ENCODE measurements around the gene ATP9A. TPM values are rescaled to one million over a fixed set of nuclear protein-coding genes. Genes with fewer than 3 reads are reported as not detected.

ATP9A gene
- total RNA-seq, 2 experiments from 2014 or later, result 0.11 to 0.19 TPM

GRCh38 chr20:51588762-51589161 is 179.4 kb downstream of the ATP9A start:
- Mint-ChIP-seq H3K27ac (no peak overlapping the region), H3K27me3 (no peaks in the 10 kb centered on the region), H3K36me3 (ENCODE audit: low read depth) (no peaks in the 10 kb centered on the region), H3K9me3 (no peaks in the 10 kb centered on the region), H3K4me3 (no peak overlapping the region), H3K4me1 (ENCODE audit: low read depth) (peaks cover 5% of the 10 kb centered on the region)
- POLR2A ChIA-PET, result interaction anchor here (0.7 kb wide), 1 partner anchor 367 kb away, joined by 4 read pairs; no protein-coding TSS in a partner anchor
- H3K4me1 ChIP-seq (ENCODE audit: insufficient read depth, low read length), result peaks cover 5% of the 10 kb centered on the region
- CTCF ChIA-PET, result no interaction called here
- H3K27ac ChIP-seq (ENCODE audit: low read depth in 1 of 2, low read length in 2 of 2), result no peak overlapping the region
- H3K36me3 ChIP-seq (ENCODE audit: insufficient read depth, low read length), result no peaks in the 10 kb centered on the region
- no peaks in the 10 kb centered on the region for H3K27me3 ChIP-seq (ENCODE audit: control insufficient read depth in 1 of 2, insufficient read depth in 2 of 2, low read length in 2 of 2)
- no peaks in the 10 kb centered on the region for H3K9me3 ChIP-seq (ENCODE audit: control insufficient read depth in 1 of 2, insufficient read depth in 1 of 2, low read length in 2 of 2)
- intact Hi-C loops (cut with DNase I, micrococcal nuclease), result no loop called here
- ATAC-seq (ENCODE audit: poor library complexity), result no peak
- no peak for TF ChIP-seq CTCF (IDR thresholded peaks at IDR 0.05)
- peak in 1 of 14 experiments; percentile 14 for DNase-seq
- no peak overlapping the region for H3K4me3 ChIP-seq (ENCODE audit: low read length)

GRCh38 chr20:51587145-51587544 is 181.0 kb downstream of the ATP9A start:
- no peaks in the 10 kb centered on the region for H3K9me3 Mint-ChIP-seq
- intact Hi-C loops (cut with DNase I, micrococcal nuclease), result no loop called here
- Histone ChIP-seq H3K4me1 (ENCODE audit: insufficient read depth, low read length) (peaks cover 5% of the 10 kb centered on the region), H3K4me3 (ENCODE audit: low read length) (no peak overlapping the region), H3K9me3 (ENCODE audit: control insufficient read depth in 1 of 2, insufficient read depth in 1 of 2, low read length in 2 of 2) (no peaks in the 10 kb centered on the region), H3K36me3 (ENCODE audit: insufficient read depth, low read length) (no peaks in the 10 kb centered on the region), H3K27me3 (ENCODE audit: control insufficient read depth in 1 of 2, insufficient read depth in 2 of 2, low read length in 2 of 2) (no peaks in the 10 kb centered on the region), H3K27ac (ENCODE audit: low read depth in 1 of 2, low read length in 2 of 2) (no peak overlapping the region)
- H3K4me1 Mint-ChIP-seq (ENCODE audit: low read depth), result peaks cover 5% of the 10 kb centered on the region
- ChIA-PET POLR2A (no interaction called here), CTCF (no interaction called here)
- no peak for DNase-seq
- H3K36me3 Mint-ChIP-seq (ENCODE audit: low read depth), result no peaks in the 10 kb centered on the region
- H3K27ac Mint-ChIP-seq, result no peak overlapping the region
- no peak overlapping the region for H3K4me3 Mint-ChIP-seq
- TF ChIP-seq CTCF (IDR thresholded peaks at IDR 0.05), result no peak
- no peak for ATAC-seq (ENCODE audit: poor library complexity)
- no peaks in the 10 kb centered on the region for H3K27me3 Mint-ChIP-seq

- Mint-ChIP-seq H3K4me3 (no peak overlapping the region), H3K27ac (no peak overlapping the region), H3K36me3 (ENCODE audit: low read depth) (no peaks in the 10 kb centered on the region), H3K27me3 (no peaks in the 10 kb centered on the region), H3K9me3 (no peaks in the 10 kb centered on the region), H3K4me1 (ENCODE audit: low read depth) (peaks cover 5% of the 10 kb centered on the region)
- POLR2A ChIA-PET, result no interaction called here
- Histone ChIP-seq H3K27me3 (ENCODE audit: control insufficient read depth in 1 of 2, insufficient read depth in 2 of 2, low read length in 2 of 2) (no peaks in the 10 kb centered on the region), H3K4me3 (ENCODE audit: low read length) (no peak overlapping the region), H3K27ac (ENCODE audit: low read depth in 1 of 2, low read length in 2 of 2) (no peak overlapping the region), H3K9me3 (ENCODE audit: control insufficient read depth in 1 of 2, insufficient read depth in 1 of 2, low read length in 2 of 2) (no peaks in the 10 kb centered on the region), H3K4me1 (ENCODE audit: insufficient read depth, low read length) (peaks cover 5% of the 10 kb centered on the region), H3K36me3 (ENCODE audit: insufficient read depth, low read length) (no peaks in the 10 kb centered on the region)
- CTCF ChIA-PET, result no interaction called here
- intact Hi-C loops (cut with DNase I, micrococcal nuclease), result no loop called here
- TF ChIP-seq CTCF (IDR thresholded peaks at IDR 0.05), result no peak
- ATAC-seq (ENCODE audit: poor library complexity) (no peak), DNase-seq (no peak)
Observed at GRCh38 chr20:51586005-51586440, 182.2 kb downstream of the ATP9A start.

All from CD4-positive, alpha-beta T cell (primary cell).